Rectal smooth muscle tissue (tissue), 1 donor: ENCODE data around the gene MRC1.

Source experiments
- H3K27ac ChIP-seq: one replicate; pipeline ENCODE4 v1.7.0; 2013; ENCODE audit warnings: low read depth, low read length, inconsistent platforms
- H3K27me3 ChIP-seq: one replicate; pipeline ENCODE4 v1.7.0; 2013; ENCODE audit warnings: low read length; ENCODE audit not compliant: control insufficient read depth, insufficient read depth
- H3K36me3 ChIP-seq: one replicate; pipeline ENCODE4 v1.7.0; 2013; ENCODE audit warnings: low read length; ENCODE audit not compliant: control insufficient read depth, insufficient read depth
- H3K4me1 ChIP-seq: one replicate; pipeline ENCODE4 v1.7.0; 2013; ENCODE audit warnings: low read length; ENCODE audit not compliant: control insufficient read depth, insufficient read depth
- H3K4me3 ChIP-seq: one replicate; pipeline ENCODE4 v1.7.0; 2013; ENCODE audit warnings: low read length
- H3K9ac ChIP-seq: one replicate; pipeline ENCODE4 v1.7.0; 2013; ENCODE audit warnings: low read length

MRC1 gene

DNA sequence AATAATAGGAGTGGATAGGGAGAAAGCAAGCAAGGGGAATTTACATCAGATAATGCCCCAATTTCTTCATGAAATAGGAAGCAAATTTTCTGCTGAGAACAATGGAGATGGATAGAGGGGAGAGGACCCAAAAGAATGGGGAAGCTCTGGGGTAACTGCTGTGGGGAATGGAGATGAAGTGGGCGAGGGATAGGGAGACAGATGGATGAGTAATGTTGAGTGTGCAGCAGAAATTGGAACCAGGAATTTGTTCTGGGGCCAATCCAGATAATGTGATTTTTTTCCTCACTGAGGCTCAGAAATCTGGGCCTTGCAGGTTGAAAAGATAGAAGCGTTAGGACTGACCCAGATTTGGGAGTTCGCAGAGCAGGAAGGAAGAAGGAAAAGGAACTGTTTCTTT, 24.5 kb upstream of the MRC1 start:
- Histone ChIP-seq H3K27me3 (no peaks in the 10 kb centered on the region), H3K4me3 (no peak overlapping the region), H3K4me1 (no peaks in the 10 kb centered on the region), H3K36me3 (no peaks in the 10 kb centered on the region), H3K9ac (no peak overlapping the region), H3K27ac (no peak overlapping the region)

DNA sequence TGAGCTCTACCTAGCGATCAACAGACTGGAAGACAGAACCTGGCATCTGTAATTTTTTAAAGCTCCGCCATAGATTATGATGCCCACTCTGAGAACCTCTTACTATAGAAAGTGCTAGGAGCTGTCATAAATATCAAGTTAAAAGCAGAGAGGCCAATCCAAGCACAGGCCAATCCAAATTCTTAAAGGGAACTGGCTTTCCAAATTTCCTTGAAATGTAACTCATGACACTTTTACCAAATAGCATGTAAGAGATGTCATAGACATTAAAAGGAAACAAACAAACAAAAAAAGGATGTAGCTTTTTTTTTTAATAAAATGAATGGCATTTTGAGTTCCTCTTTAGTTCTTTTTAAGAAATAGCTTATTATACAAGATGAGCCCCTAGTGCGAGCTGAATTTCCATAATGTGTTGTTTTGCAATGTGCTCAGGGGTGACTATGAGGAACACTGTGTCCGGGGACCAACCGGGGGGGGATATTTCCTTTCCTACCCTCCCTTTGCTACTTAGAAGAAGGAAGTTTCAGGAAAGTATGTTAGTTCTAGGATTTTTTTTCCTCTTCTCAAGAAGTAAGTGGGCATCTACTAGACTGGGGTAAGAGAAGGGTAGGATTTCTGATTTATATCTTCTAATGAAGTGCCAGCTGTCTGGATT, 23.7 kb upstream of the MRC1 start:
- no peak overlapping the region for H3K27ac ChIP-seq
- no peaks in the 10 kb centered on the region for H3K36me3 ChIP-seq
- H3K4me3 ChIP-seq: no peak overlapping the region
- H3K27me3 ChIP-seq: no peaks in the 10 kb centered on the region
- H3K9ac ChIP-seq: no peak overlapping the region
- no peaks in the 10 kb centered on the region for H3K4me1 ChIP-seq

DNA sequence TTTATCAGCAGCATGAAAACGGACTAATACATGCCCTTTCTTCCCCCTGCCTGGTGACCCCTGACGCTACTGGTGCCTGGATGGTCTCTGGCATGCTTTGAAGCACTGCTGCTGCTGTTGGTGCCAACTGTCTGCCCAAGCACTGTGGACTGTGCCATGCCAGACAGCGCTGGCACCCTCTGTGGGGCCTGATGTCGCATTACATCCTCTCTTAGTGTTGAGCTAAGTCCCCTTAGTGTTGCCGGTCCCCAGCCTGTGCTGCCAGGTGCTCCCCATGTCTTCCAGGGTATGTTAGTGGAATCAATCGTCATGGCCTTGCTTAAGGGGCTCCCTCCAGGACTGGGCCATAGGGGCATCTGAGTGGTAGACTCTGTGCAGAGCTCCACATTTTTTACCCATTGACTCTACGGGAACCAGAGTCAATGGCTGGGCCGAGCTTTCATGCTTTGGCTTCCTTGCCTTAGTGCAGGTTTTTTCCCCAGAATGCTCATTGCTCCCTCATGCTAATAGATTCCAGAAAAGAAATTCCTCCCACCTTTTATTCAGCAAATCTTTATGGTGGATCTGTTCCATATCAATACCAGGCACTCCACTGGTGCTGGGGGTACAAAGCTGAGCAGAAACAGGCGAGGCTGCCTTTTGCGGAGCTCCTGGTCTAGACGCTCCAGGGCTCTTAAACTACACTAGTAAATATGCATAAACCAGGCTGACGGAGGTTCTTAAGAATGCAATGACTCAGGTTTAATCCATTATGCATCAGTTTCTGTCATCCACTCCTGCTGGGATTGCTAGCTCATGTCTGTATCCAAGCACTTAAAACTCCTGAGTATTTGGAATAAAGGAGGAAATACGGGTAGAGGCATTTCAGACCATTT, 21.8 kb upstream of the MRC1 start:
- Histone ChIP-seq H3K9ac (no peak overlapping the region), H3K27me3 (no peaks in the 10 kb centered on the region), H3K4me1 (no peaks in the 10 kb centered on the region), H3K27ac (no peak overlapping the region), H3K4me3 (no peak overlapping the region), H3K36me3 (no peaks in the 10 kb centered on the region)

DNA sequence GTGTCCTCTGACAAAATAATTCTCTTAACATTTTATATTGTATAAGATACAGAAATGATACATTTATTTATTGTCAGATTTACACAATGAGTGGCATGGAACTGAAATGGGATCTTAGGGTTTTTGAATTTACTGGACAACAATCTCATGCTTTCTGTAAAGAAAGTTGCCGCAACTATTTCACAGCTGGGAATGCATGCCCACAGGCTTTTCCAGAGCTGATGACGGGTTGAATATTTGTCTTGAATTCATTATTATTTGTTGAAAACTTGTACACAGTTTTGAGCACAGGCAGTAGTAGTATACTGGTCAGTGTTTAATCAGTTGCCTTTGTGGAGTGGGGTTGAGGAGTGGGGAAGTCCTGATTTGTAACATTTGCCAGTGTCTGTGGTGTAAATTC, 20.5 kb upstream of the MRC1 start:
- Histone ChIP-seq H3K9ac (no peak overlapping the region), H3K4me1 (no peaks in the 10 kb centered on the region)

DNA sequence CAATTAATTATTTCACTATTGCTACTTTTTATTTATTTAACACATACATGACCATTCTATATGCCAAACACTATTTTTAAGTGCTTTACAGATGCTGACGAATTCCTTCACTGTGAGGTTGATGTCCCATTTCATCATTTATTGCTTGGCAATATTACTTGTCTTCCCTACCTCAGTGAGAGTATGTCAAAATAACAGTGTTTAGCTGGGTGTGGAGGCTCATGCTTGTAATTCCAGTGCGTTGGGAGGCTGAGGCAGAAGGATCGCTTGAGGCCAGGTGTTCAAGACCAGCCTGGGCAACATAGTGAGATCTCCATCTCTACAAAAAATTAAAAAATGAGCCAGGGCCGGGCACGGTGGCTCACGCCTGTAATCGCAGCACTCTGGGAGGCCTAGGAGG, 19.8 kb upstream of the MRC1 start:
- H3K27ac ChIP-seq: no peak overlapping the region
- no peaks in the 10 kb centered on the region for H3K36me3 ChIP-seq
- no peak overlapping the region for H3K9ac ChIP-seq
- no peaks in the 10 kb centered on the region for H3K27me3 ChIP-seq
- no peak overlapping the region for H3K4me3 ChIP-seq
- H3K4me1 ChIP-seq: no peaks in the 10 kb centered on the region

More for the DNA sequence above, 20.5 kb upstream of the MRC1 start:
- Histone ChIP-seq H3K4me3 (no peak overlapping the region), H3K27ac (no peak overlapping the region), H3K27me3 (no peaks in the 10 kb centered on the region), H3K36me3 (no peaks in the 10 kb centered on the region)

DNA sequence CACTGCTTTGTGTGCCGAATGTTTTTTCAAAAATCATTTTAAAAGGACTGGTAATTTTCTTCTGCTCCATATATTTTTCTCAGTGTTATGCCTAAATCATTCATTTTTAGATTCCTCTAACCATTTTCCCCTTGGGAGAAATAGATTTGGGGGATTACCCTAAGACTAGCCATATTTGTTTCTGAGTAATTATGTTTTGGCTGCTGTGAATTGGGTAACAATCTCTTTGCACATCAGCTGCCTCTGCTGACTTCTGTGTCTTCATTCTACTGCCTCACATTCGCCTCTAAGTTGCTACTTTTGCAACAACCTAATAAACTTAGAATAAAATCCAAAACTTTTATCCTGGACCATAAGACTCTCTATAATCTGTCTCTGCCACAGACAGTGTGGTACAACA, 18.5 kb upstream of the MRC1 start:
- no peak overlapping the region for H3K4me3 ChIP-seq
- H3K4me1 ChIP-seq: no peaks in the 10 kb centered on the region
- H3K27ac ChIP-seq: no peak overlapping the region
- no peak overlapping the region for H3K9ac ChIP-seq
- no peaks in the 10 kb centered on the region for H3K27me3 ChIP-seq
- no peaks in the 10 kb centered on the region for H3K36me3 ChIP-seq

DNA sequence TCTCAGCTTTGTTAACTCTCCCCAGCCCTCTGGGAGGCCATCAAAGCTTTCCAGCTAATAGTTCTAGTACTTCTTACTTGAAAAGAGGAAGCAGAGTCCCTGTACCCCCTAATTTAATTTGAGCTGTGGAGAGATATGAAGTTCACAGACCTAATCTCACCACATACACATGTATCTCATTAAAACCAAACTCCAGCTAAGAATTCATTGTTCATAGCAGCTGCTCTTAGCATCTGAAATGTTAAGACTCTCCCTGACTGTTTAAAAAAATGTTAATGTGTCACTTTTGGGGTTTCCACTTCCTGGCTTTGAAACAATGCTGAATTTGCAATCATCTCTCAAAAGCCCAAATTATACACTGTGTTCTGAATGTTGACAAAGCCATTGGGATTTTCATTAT, 16.2 kb upstream of the MRC1 start:
- Histone ChIP-seq H3K4me1 (no peaks in the 10 kb centered on the region), H3K4me3 (no peak overlapping the region), H3K27ac (no peak overlapping the region), H3K9ac (no peak overlapping the region), H3K27me3 (no peaks in the 10 kb centered on the region), H3K36me3 (no peaks in the 10 kb centered on the region)

DNA sequence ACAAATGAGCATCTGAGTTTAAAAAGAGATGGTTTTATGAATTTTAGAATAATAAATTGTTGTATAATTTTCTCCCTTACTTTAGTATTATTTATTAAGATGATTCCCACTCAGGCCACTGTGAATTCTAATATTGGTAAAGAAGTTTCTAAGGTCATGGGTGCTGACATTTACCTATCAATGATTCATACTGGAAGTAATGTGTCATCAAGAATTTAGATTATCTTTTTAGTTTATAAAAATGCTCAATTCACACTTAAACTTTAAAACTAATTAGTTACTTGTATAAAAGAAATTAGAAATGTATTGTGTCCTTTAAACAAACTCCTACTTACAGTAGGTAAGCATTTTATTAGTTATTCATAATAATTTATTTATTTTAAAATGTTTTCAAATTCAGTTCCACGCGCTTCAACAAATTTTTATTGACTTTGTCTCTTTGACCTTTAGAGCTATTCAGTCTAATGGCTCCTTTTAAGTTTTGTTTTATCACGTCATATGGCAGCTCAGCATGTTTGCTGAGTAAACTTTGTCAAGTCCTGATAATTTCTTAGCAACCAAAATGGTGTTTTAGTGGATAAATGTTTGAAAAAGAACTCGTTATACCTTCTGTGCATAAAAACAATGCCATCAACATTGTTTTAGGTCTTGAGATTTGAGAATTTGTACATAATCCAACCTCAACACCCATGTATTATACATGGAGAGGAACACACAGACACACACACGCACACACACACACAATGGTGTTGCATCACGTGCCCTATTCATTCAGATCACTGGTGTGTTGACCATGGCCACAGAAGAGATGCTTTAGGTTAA, 15.1 kb upstream of the MRC1 start:
- Histone ChIP-seq H3K4me1 (no peaks in the 10 kb centered on the region), H3K4me3 (no peak overlapping the region), H3K27me3 (no peaks in the 10 kb centered on the region), H3K36me3 (no peaks in the 10 kb centered on the region), H3K27ac (no peak overlapping the region), H3K9ac (no peak overlapping the region)

DNA sequence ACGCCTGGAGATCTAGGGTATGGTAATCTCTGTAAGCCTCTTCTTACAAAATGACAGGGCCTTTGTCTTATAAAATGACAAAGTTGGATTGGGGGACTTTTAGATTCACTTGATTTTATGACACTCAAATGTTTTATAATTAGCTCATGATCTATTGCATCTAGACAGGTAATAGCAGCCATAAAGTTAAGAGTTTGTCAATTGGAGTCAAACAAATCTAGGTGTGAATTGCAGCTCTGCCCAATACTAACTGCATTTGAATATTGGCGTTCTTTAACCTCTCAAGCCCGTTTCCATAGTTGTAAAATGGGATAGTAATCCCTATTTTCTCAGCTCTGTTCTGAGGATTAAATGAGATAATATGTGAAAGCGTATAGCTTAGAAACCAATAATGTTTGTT, 14.1 kb upstream of the MRC1 start:
- H3K4me1 ChIP-seq: no peaks in the 10 kb centered on the region
- H3K27ac ChIP-seq: no peak overlapping the region
- no peak overlapping the region for H3K4me3 ChIP-seq
- H3K36me3 ChIP-seq: no peaks in the 10 kb centered on the region
- no peaks in the 10 kb centered on the region for H3K27me3 ChIP-seq
- H3K9ac ChIP-seq: no peak overlapping the region

DNA sequence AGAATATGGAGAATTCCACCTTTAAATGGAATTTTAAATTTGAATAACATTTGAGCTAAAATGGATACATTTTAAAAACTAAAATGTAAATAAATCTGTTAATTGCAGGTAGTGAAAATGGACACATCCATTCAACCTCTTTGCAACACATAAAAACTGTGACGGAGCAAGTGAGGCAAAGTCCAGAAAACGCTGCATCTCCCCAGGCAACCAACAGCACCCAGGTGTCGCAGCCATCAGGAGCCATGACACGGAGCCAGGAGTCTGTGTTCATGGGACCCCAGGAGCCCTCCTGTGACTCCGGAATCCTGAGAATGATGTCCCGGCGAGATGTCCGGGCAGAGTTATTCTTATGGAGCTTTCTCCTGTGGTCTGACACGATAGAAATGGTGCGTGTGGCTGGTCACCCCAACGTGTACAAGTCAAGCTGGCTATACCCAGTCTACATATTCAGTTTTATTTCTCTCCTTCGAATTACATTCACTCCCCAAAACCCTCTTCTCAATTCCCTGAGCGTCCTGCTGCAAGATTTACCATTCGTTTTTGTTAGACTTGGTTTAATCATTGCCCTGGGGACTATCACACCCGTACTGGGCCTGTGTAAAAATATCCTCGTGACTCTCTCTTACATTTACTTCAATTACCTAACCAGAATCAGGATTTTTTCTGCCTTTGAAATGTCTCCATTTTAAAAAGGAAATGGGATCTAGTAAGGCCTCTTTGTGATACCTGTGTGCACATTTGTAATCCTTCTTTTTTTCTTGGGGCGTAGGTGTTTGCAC, 13.1 kb upstream of the MRC1 start:
- no peaks in the 10 kb centered on the region for H3K27me3 ChIP-seq
- no peak overlapping the region for H3K27ac ChIP-seq
- H3K4me1 ChIP-seq: no peaks in the 10 kb centered on the region
- no peaks in the 10 kb centered on the region for H3K36me3 ChIP-seq
- H3K9ac ChIP-seq: no peak overlapping the region
- H3K4me3 ChIP-seq: no peak overlapping the region

DNA sequence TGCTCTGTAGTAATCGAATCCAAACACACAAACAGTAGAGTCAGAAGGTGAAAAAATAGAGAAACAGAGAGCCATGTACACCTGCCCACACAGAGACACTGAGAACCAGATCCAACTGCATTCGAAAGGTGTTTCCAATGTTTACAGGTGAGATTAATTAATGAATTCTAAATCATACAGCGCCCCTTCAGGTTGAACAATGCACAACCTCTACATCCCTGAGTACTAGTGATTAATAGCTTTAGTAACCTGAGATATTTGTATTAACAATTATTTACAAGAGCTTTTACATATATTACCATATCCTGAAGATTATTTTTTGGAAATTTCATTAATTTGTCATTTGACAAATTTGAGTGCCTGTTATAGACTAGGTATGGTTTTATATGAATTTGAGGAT, 7.6 kb upstream of the MRC1 start:
- Histone ChIP-seq H3K36me3 (no peaks in the 10 kb centered on the region), H3K9ac (no peak overlapping the region), H3K4me1 (no peaks in the 10 kb centered on the region), H3K27ac (no peak overlapping the region), H3K27me3 (no peaks in the 10 kb centered on the region), H3K4me3 (no peak overlapping the region)

DNA sequence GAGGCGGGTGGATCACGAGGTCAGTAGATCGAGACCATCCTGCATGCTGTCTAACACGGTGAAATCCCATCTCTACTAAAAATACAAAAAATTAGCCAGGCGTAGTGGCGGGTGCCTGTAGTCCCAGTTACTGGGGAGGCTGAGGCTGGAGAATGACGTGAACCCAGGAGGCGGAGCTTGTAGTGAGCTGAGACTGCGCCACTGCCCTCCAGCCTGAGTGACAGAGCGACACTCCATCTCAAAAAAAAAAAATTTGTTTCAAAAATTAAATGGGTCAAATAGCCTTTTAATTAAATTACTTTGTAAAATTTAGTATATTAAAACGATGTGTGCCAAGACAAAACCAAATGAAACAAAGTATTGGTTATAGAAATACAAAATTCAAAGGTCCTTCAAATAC, 6.8 kb upstream of the MRC1 start:
- Histone ChIP-seq H3K36me3 (no peaks in the 10 kb centered on the region), H3K27me3 (no peaks in the 10 kb centered on the region), H3K4me1 (no peaks in the 10 kb centered on the region), H3K9ac (no peak overlapping the region), H3K4me3 (no peak overlapping the region), H3K27ac (no peak overlapping the region)
